ENCODE data around the gene UBALD2.

DNA sequence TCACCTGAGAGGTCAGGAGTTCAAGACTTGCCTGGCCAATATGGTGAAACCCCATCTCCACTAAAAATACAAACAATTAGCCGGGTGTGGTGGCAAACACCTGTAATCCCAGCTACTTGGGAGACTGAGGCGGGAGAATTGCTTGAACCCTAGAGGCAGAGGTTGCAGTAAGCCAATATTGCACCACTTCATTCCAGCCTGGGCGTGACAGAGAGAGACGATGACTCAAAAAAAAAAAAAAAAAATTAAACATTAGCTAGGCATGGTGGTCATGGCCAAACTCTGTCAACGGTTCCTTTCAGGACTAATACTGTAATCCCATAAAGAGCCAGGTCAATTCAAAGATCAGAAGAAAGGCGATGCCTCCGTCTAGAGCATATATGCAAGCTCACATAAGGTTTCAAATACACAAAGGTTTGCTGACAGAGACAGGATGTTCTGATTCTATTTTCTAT is 27.3 kb upstream of the UBALD2 start:
- TF ChIP-seq CTCF (conservative IDR thresholded peaks at IDR 0.05 in 1 of 2, IDR thresholded peaks at IDR 0.05 in 1 of 2; ENCODE audit: low read depth in 1 of 2, low read length in 2 of 2) (no peak), EZH2 (IDR thresholded peaks at IDR 0.05; ENCODE audit: low read length, missing control alignments) (no peak)
